K562 (cell line): ENCODE data around the gene SCEL. TPM values are rescaled to one million over a fixed set of nuclear protein-coding genes. Genes with fewer than 3 reads are reported as not detected.

Source experiments
- ATAC-seq: fragments of 200-7000 bp; cut with Tn5 transposase; 3 replicates; pipeline ENCODE4 v1.9.1; 2020; ENCODE audit warnings: moderate library complexity
- BruUV-seq: library from RNA; stranded (reverse); fragments of 400-500 nt; replicated peaks from 2 replicates; lab custom pipeline; 2021; lab: Mats Ljungman, UMichigan
- CTCF ChIA-PET: fragments of 300-600 bp; formaldehyde crosslinking; extraction: SDS; loops from one replicate; lab custom pipeline; 2021; ENCODE audit warnings: low intra/inter-chr PET ratio; lab: Yijun Ruan, JAX
- POLR2A ChIA-PET: fragments of 300-600, 350-650 bp; sonication (Branson Sonifier 250); formaldehyde crosslinking; extraction: SDS; loops from one replicate; lab custom pipeline; 2021; ENCODE audit warnings: antibody characterized with exemption, inconsistent platforms; lab: Yijun Ruan, JAX
- DNase-seq, 4 experiments: peaks; one replicate each; pipeline versions ENCODE4 v3.0.0 to v3.0.0-alpha.2; 2011 to 2018; ENCODE audit warnings: low spot score in 3 of 4, mixed read lengths in 3 of 4; ENCODE audit errors: extremely low read depth in 1 of 4
- FAIRE-seq: peaks from 2 replicates; lab custom pipeline; 2011; peaks lifted over from hg19 to GRCh38; lab: Jason Lieb, UNC
- H2AFZ ChIP-seq: 2 replicates; pipeline ENCODE4 v1.6.0; 2011; ENCODE audit warnings: low read depth, low read length, control low read depth, inconsistent platforms
- H3K27ac ChIP-seq: fragments of 200-600 bp; 3 replicates; pipeline ENCODE4 v1.8.0; 2011; ENCODE audit warnings: low read depth, mild to moderate bottlenecking, control low read depth, inconsistent platforms, low read length, moderate library complexity, mixed read lengths; ENCODE audit errors: extremely low read depth
- H3K27me3 ChIP-seq, 2 experiments: fragments of 300-600 bp in 1 of 2; 2 replicates in 1 of 2; 3 replicates in 1 of 2; pipeline versions ENCODE4 v1.6.0 to v1.8.0; 2011; ENCODE audit warnings: inconsistent platforms in 2 of 2, low read length in 2 of 2, mild to moderate bottlenecking in 1 of 2, mixed read lengths in 1 of 2, moderate library complexity in 1 of 2; ENCODE audit not compliant: control insufficient read depth in 2 of 2, insufficient read depth in 2 of 2
- H3K36me3 ChIP-seq: fragments of 300-600 bp; 3 replicates; pipeline ENCODE4 v1.8.0; 2011; ENCODE audit warnings: mild to moderate bottlenecking, low read length, inconsistent platforms; ENCODE audit not compliant: control insufficient read depth, insufficient read depth
- H3K4me1 ChIP-seq, 2 experiments: fragments of 200-600 bp in 1 of 2; replicated peaks in 1 of 2; 2 replicates in 1 of 2; 3 replicates in 1 of 2; pipeline versions ENCODE4 v1.5.1 to v1.8.0; 2011; ENCODE audit warnings: inconsistent platforms in 2 of 2, low read length in 2 of 2, mild to moderate bottlenecking in 1 of 2, mixed read lengths in 1 of 2, moderate library complexity in 1 of 2; ENCODE audit not compliant: control insufficient read depth in 2 of 2, insufficient read depth in 2 of 2
- H3K4me2 ChIP-seq: 2 replicates; pipeline ENCODE4 v1.6.1; 2011; ENCODE audit warnings: low read length, control low read depth, inconsistent platforms, mixed read lengths; ENCODE audit not compliant: insufficient read depth
- H3K4me3 ChIP-seq: fragments of 200-600 bp; sonication (generic), shearing (Covaris generic); 2 replicates; pipeline ENCODE4 v1.5.1; 2016; ENCODE audit warnings: control low read depth, inconsistent platforms
- H3K79me2 ChIP-seq: fragments of 200-600 bp; 3 replicates; pipeline ENCODE4 v1.8.0; 2011; ENCODE audit warnings: low read length, inconsistent platforms; ENCODE audit not compliant: control insufficient read depth, insufficient read depth
- H3K9ac ChIP-seq, 2 experiments: 2 replicates each; pipeline versions ENCODE4 v1.6.0 to v1.6.1; 2011; ENCODE audit warnings: low read depth in 2 of 2, low read length in 2 of 2, control low read depth in 1 of 2, inconsistent platforms in 1 of 2, mild to moderate bottlenecking in 1 of 2, mixed read lengths in 1 of 2; ENCODE audit not compliant: insufficient read depth in 1 of 2
- H3K9me1 ChIP-seq: one replicate; pipeline ENCODE4 v1.6.0; 2011; ENCODE audit warnings: inconsistent platforms, mild to moderate bottlenecking, low read length, moderate library complexity; ENCODE audit not compliant: control insufficient read depth, insufficient read depth
- H3K9me3 ChIP-seq: replicated peaks from 2 replicates; pipeline ENCODE4 v1.5.1; 2011; ENCODE audit warnings: low read depth, low read length, inconsistent platforms; ENCODE audit not compliant: control insufficient read depth, insufficient read depth
- H4K20me1 ChIP-seq: replicated peaks from 2 replicates; pipeline ENCODE4 v1.6.1; 2011; ENCODE audit warnings: low read length, inconsistent platforms, mixed read lengths; ENCODE audit not compliant: control insufficient read depth, insufficient read depth
- BRD4 ChIP-seq: fragments of 200-600 bp; sonication (generic); IDR thresholded peaks from 2 replicates; pipeline ENCODE4 v1.6.1; 2017; ENCODE audit warnings: inconsistent platforms
- CAMTA2 ChIP-seq: fragments of 250-450 bp; sonication (Bioruptor Pico); conservative IDR thresholded peaks from 2 replicates; pipeline ENCODE4 v1.5.1; 2022
- CBX5 ChIP-seq: IDR thresholded peaks from 2 replicates; pipeline ENCODE4 v1.6.1; 2014; ENCODE audit warnings: low read depth, borderline replicate concordance
- ELF2 ChIP-seq: fragments of 250-450 bp; sonication (Bioruptor Pico); IDR thresholded peaks from 2 replicates; pipeline ENCODE4 v1.5.0; 2021; ENCODE audit warnings: mild to moderate bottlenecking
- NR1H2 ChIP-seq: sonication (generic); formaldehyde crosslinking; IDR thresholded peaks from 2 replicates; pipeline ENCODE4 v1.4.0; 2020; ENCODE audit warnings: mild to moderate bottlenecking, missing genetic modification reagents
- SNIP1 ChIP-seq: fragments of 450-650 bp; IDR thresholded peaks from 2 replicates; pipeline ENCODE4 v1.7.1; 2017; ENCODE audit warnings: low read depth, mild to moderate bottlenecking
- ZNF551 ChIP-seq: fragments of 250-450 bp; sonication (Bioruptor Pico); IDR thresholded peaks from 2 replicates; pipeline ENCODE4 v1.5.0; 2021; ENCODE audit warnings: mild to moderate bottlenecking, moderate library complexity
- WGBS: fragments of 100-300 bp; shearing (Covaris generic); methylation state at CpG from one replicate; pipeline ENCODE4 v1.1.6; 2016; ENCODE audit warnings: low coverage, mixed read lengths; ENCODE audit not compliant: insufficient coverage; ENCODE audit errors: missing lambda C conversion rate; 5-methylcytosine and 5-hydroxymethylcytosine counted together
- in situ Hi-C: fragments of 300-500 bp; cut with MboI; formaldehyde crosslinking; loops from 4 replicates; pipeline ENCODE4 v1.15.0; 2018; ENCODE audit warnings: inconsistent platforms, mixed read lengths
- intact Hi-C: fragments of 100-400 bp; cut with micrococcal nuclease; formaldehyde crosslinking; loops from 2 replicates; pipeline ENCODE4 v1.14.2; 2022
- polyA plus RNA-seq, 8 experiments: library from polyadenylated mRNA; depleted of rRNA in 4 of 8; stranded (reverse) in 5 of 8; unstranded in 3 of 8; fragments of >200 nt; fragmentation: Nextera tagmentation in 2 of 8; fragmentation: Illumina TruSeq in 1 of 8; extraction: Ambion mirVana in 2 of 8; extraction: Trizol in 1 of 8; gene quantifications; 2 replicates each; pipeline versions ENCODE4 v1.2.1 to v1.2.3, GENCODE V29; 2011 to 2014; ENCODE audit warnings: inconsistent platforms in 1 of 8, missing spikeins in 1 of 8
- total RNA-seq, 7 experiments: library from RNA; depleted of rRNA in 6 of 7; stranded (reverse); fragments of >200 nt in 6 of 7; fragmentation: Illumina TruSeq in 2 of 7; extraction: Trizol in 2 of 7; gene quantifications; 2 replicates each; pipeline versions ENCODE4 v1.2.1 to v1.2.3, GENCODE V29; 2011 to 2021; ENCODE audit warnings: low replicate concordance in 1 of 7
- TF ChIP-seq, protein P1 (sequence below): fragments of 250-450 bp; sonication (Bioruptor Pico); IDR thresholded peaks from 2 replicates; pipeline ENCODE4 v1.9.0; 2021; ENCODE audit warnings: mild to moderate bottlenecking, inconsistent platforms

Gene SCEL
- total and polyA plus RNA-seq, 9 of the 15 experiments (the other 6 are each of a cell fraction or from before 2014, with no cell fraction given): not detected

DNA sequence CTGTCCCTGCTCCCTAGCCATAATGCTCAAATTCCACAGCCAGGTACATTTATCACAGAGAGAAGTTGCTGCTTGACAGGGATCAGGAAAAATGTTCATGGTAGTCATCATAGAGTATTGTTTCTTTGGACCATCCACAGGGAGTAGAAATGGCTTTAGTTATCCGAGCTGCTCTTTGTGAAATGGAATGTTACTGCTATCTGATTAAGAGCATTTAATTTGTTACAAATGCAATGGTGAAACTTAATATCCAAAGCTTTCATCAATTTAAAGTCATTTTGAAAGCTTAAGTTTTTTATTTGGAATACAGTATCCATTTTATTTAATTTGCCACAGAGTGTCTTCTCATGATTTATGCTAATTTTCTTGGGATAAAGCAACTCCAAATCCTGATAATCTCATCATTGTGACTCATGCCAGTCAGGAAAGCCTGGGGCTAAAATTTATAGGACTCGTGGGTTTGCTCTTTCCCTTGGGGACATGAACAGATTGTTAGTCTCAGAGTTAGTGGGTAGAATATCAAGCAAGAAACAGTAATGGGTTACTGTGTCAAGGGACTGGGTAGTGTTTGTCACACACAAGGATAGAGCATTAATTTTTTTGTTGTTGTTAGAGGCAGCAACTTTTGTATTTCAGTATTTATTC is 59.8 kb downstream of the SCEL start:
- intact Hi-C loops: no loop called here
- Histone ChIP-seq H3K27ac (no peak overlapping the region), H2AFZ (no peak overlapping the region), H3K9me3 (no peaks in the 10 kb centered on the region), H3K4me3 (no peak overlapping the region), H3K4me1 (no peaks in the 10 kb centered on the region), H3K9me1 (no peaks in the 10 kb centered on the region), H4K20me1 (no peaks in the 10 kb centered on the region), H3K36me3 (no peaks in the 10 kb centered on the region), H3K9ac (no peak overlapping the region), H3K27me3 (no peaks in the 10 kb centered on the region), H3K4me2 (no peak overlapping the region), H3K79me2 (no peaks in the 10 kb centered on the region)
- FAIRE-seq (no peak), DNase-seq (no peak), ATAC-seq (no peak)
- TF ChIP-seq BRD4 (no peak), CBX5 (no peak), CAMTA2 (no peak), SNIP1 (no peak), NR1H2 (CRISPR knock-in tag) (no peak), ZNF551 (no peak), ELF2 (no peak)
- TF ChIP-seq, protein P1, sequence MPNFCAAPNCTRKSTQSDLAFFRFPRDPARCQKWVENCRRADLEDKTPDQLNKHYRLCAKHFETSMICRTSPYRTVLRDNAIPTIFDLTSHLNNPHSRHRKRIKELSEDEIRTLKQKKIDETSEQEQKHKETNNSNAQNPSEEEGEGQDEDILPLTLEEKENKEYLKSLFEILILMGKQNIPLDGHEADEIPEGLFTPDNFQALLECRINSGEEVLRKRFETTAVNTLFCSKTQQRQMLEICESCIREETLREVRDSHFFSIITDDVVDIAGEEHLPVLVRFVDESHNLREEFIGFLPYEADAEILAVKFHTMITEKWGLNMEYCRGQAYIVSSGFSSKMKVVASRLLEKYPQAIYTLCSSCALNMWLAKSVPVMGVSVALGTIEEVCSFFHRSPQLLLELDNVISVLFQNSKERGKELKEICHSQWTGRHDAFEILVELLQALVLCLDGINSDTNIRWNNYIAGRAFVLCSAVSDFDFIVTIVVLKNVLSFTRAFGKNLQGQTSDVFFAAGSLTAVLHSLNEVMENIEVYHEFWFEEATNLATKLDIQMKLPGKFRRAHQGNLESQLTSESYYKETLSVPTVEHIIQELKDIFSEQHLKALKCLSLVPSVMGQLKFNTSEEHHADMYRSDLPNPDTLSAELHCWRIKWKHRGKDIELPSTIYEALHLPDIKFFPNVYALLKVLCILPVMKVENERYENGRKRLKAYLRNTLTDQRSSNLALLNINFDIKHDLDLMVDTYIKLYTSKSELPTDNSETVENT (CRISPR knock-in tag): no peak
- ChIA-PET CTCF (no interaction called here), POLR2A (no interaction called here)
- no TSS peak for BruUV-seq
- in situ Hi-C loops: no loop called here
- WGBS: 4% methylated on average over 2 of the region's 2 CpGs
